Measurements from ENCODE around the gene DNMT3A. TPM values are rescaled to one million over a fixed set of nuclear protein-coding genes. Genes with fewer than 3 reads are reported as not detected.

DNMT3A gene
- total RNA-seq, 3 donors from 2014 or later (not counting 1 experiment from before 2014, with no cell fraction given): 36.3 to 60.7 (median 45.2) TPM

- intact Hi-C loops (cut with micrococcal nuclease): loop anchor here (1.0 to 2.0 kb wide), 2 partner anchors 11 to 17 kb away; no protein-coding TSS in a partner anchor
- Histone ChIP-seq H3K4me1 (ENCODE audit: control insufficient read depth, insufficient read depth, low read length) (peaks cover 71% of the 10 kb centered on the region), H3K4me3 (ENCODE audit: low read length) (no peak overlapping the region), H3K27ac (ENCODE audit: low read length) (peak overlapping the region; percentile 82), H3K36me3 (ENCODE audit: control insufficient read depth, insufficient read depth, low read length) (peaks cover 3% of the 10 kb centered on the region), H3K9me3 (ENCODE audit: control insufficient read depth, insufficient read depth, low read length) (no peaks in the 10 kb centered on the region), H3K27me3 (ENCODE audit: control insufficient read depth, insufficient read depth, low read length) (no peaks in the 10 kb centered on the region)
- peak overlapping the region; percentile 80 for H3K4me3 Mint-ChIP-seq
- H3K9me3 Mint-ChIP-seq: no peaks in the 10 kb centered on the region
- H3K27ac Mint-ChIP-seq: peak overlapping the region; percentile 93 to 94
- ATAC-seq (peak in 2 of 3 donors; percentile 2 to 16), DNase-seq (peak in 1 of 2 donors; percentile 50)
- peaks cover 31 to 37% of the 10 kb centered on the region in 2 donors for H3K4me1 Mint-ChIP-seq
- TF ChIP-seq CTCF (IDR thresholded peaks at IDR 0.05): no peak
- 24% methylated on average over 13 of the region's 13 CpGs for WGBS (ENCODE audit: insufficient coverage)
- no peaks in the 10 kb centered on the region for H3K27me3 Mint-ChIP-seq (ENCODE audit: low read depth in 2 of 2)
- H3K36me3 Mint-ChIP-seq: no peaks in the 10 kb centered on the region
These were observed 47.7 kb downstream of the DNMT3A start for GRCh38 chr2:25293958-25294562.

- no peak overlapping the region for H3K4me3 ChIP-seq (ENCODE audit: low read length)
- no peak for TF ChIP-seq CTCF (IDR thresholded peaks at IDR 0.05)
- Mint-ChIP-seq H3K27ac (peak overlapping the region; percentile 93 to 94), H3K9me3 (no peaks in the 10 kb centered on the region), H3K27me3 (ENCODE audit: low read depth in 2 of 2) (no peaks in the 10 kb centered on the region), H3K36me3 (no peaks in the 10 kb centered on the region), H3K4me1 (peaks cover 31 to 37% of the 10 kb centered on the region in 2 donors), H3K4me3 (no peak overlapping the region)
- H3K9me3 ChIP-seq (ENCODE audit: control insufficient read depth, insufficient read depth, low read length): no peaks in the 10 kb centered on the region
- H3K27ac ChIP-seq (ENCODE audit: low read length): peak overlapping the region; percentile 44
- peaks cover 71% of the 10 kb centered on the region for H3K4me1 ChIP-seq (ENCODE audit: control insufficient read depth, insufficient read depth, low read length)
- ATAC-seq (no peak), DNase-seq (no peak)
- no peaks in the 10 kb centered on the region for H3K27me3 ChIP-seq (ENCODE audit: control insufficient read depth, insufficient read depth, low read length)
- intact Hi-C loops (cut with micrococcal nuclease): no loop called here
- no peaks in the 10 kb centered on the region for H3K36me3 ChIP-seq (ENCODE audit: control insufficient read depth, insufficient read depth, low read length)
- WGBS (ENCODE audit: insufficient coverage): 89% methylated on average over 7 of the region's 7 CpGs
These were observed 48.6 kb downstream of the DNMT3A start for GRCh38 chr2:25293145-25293544.

GRCh38 chr2:25292408-25292807, 49.3 kb downstream of the DNMT3A start:
- H3K27me3 Mint-ChIP-seq (ENCODE audit: low read depth in 2 of 2): no peaks in the 10 kb centered on the region
- H3K27ac Mint-ChIP-seq: peak overlapping the region; percentile 51 to 94
- no peak overlapping the region for H3K4me3 Mint-ChIP-seq
- WGBS (ENCODE audit: insufficient coverage): 97% methylated on average over 4 of the region's 4 CpGs
- H3K4me1 ChIP-seq (ENCODE audit: control insufficient read depth, insufficient read depth, low read length): peaks cover 71% of the 10 kb centered on the region
- H3K4me1 Mint-ChIP-seq: peaks cover 31 to 37% of the 10 kb centered on the region in 2 donors
- no peak for TF ChIP-seq CTCF (IDR thresholded peaks at IDR 0.05)
- no peak overlapping the region for H3K27ac ChIP-seq (ENCODE audit: low read length)
- intact Hi-C loops (cut with micrococcal nuclease): no loop called here
- H3K9me3 ChIP-seq (ENCODE audit: control insufficient read depth, insufficient read depth, low read length): no peaks in the 10 kb centered on the region
- H3K36me3 ChIP-seq (ENCODE audit: control insufficient read depth, insufficient read depth, low read length): no peaks in the 10 kb centered on the region
- no peak overlapping the region for H3K4me3 ChIP-seq (ENCODE audit: low read length)
- no peaks in the 10 kb centered on the region for H3K27me3 ChIP-seq (ENCODE audit: control insufficient read depth, insufficient read depth, low read length)
- H3K36me3 Mint-ChIP-seq: no peaks in the 10 kb centered on the region
- no peak for ATAC-seq
- no peak for DNase-seq
- no peaks in the 10 kb centered on the region for H3K9me3 Mint-ChIP-seq

All from natural killer cell (primary cell).